Muscle of back (tissue), 11 donors: ENCODE results near the gene FUT7. TPM values are rescaled to one million over a fixed set of nuclear protein-coding genes. Genes with fewer than 3 reads are reported as not detected.

Source experiments
- DNase-seq, 3 donors: peaks; one replicate each; pipeline versions ENCODE4 v3.0.0 to v3.0.0-alpha.2; 2013
- polyA plus RNA-seq, 10 donors: library from polyadenylated mRNA; unstranded; fragments of 120-200 nt; gene quantifications; one replicate each; pipeline ENCODE4 v1.2.1, GENCODE V29; 2013; ENCODE audit not compliant: insufficient read length in 10 of 10

The FUT7 gene
- polyA plus RNA-seq, 10 donors: 0.10 to 0.48 (median 0.12) TPM; not detected in 6

DNA sequence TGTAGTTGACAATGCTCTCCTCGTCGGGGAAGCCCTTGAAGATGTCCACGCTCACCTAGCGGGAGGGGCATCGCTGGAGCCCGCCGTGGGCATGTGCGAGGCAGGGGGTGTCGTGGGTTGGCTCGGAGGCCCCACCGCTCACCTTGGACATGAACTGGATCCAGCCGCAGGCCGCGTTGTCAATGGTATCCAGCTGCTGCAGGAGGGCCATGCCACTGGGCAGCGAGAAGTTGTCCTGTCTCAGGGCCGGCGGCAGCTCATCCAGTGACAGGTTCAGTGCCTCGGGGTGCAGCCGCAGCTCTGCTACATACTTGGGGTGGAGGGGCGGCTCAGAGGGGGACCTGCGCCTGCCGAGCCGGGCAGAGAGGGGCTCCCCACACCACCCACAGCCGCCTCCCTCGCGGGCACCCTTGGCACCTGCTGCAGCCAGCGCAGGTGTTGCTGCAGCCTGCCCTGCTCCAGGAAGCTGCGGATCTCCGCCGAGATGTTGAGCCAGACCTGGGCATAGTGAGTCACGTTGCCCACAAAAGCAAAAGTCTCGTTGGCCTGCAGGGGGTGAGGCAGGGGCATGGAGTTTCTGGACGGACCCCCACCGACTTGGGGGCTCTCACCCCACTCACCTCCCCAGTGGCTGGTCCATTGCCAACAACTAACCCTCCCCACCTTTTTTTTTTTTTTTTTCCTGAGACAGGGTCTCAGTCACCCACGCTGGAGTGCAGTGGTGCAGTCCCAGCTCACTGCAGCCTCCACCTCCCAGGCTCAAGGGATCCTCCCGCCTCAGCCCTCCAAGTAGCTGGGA is 12.9 kb downstream of the FUT7 start:
- DNase-seq: no peak

DNA sequence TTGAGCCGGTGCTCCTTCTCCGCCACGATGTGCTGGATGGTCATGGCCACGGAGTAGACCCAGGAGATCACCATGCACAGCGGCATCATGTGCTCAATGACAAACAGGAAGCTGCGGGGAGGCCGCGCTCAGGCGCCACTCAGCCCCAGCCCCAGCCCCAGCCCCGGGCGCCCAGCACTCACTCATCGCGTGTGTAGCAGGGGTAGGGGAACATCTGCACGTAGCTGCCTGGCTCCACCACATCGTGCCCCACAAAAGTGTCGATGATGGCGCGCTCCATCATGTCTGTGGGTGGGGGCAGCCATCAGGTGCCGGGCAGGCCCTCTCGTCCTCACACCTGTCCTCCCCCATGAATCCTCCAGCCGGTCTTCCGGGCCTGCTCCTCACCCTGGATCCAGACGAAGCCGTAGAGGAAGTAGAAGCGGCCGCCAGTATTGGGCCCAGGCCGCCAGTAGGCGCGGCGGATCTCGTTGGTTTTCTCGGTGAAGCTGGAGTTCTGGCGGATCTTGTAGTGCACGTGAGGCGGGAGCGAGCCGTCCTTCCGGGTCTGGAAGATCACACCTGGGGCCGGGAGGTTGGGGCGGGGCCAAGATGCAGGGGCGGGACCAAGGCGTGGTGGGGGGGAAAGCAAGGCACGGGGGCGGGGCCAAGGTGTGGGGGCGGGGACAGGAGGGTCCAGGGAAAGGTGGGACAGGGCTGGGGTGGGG is 13.9 kb downstream of the FUT7 start:
- DNase-seq: no peak

DNA sequence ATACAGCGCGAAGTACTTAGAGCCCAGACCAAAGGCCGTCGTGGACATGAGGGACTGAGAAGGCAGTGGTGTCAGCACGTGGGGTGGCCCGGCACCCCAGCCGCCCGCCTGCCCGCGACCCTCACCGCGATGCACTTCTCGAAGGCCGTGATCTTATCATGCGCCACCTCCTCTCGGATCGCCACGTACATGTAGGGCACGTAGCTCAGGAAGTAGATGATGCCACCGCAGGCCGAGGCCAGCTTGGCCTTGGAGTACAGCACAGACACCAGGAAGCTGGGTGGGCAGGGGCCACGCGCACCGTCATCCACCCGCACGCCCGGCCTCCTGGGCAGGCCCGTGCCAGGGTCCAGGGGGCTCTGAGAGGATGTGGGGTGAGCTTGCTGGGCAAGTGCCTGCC is 14.8 kb downstream of the FUT7 start:
- no peak for DNase-seq

DNA sequence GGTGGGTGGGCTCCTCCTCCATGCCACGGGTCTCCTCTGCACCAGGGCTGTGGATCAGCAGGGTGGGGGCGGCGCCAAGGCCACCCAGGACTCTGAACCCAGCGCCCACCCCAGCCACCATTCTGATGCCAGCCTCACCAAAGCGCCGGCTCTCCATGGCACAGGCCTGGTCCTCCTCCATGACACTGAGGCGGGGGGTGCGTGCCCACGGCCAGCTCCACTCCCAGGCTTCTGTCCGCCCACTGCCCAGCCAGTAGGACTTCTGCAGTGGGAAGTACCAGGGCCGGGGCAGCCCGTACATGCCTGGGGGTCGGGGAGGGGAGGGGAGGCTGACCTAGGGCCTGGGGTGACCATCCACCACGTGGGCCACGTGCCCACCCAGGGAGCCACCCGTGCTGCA is 15.5 kb downstream of the FUT7 start:
- DNase-seq: no peak

DNA sequence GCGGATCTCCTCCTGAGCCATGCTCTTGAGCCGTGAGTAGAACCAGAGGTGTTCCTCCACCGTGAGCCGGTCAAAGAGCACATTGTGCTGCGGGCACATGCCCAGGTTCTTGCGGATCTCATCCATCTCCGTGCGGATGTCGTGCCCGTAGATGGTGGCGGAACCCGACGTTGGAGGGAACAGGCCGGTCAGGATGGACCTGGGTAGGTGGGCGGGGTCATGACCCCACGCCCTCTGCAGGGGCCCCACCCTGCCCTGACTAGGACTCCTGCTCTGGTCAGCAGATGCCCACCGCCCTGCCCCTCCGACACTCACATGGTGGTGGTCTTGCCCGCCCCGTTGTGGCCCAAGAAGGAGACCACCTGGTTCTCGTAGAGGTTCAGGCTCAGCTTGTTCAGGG is 15.9 kb downstream of the FUT7 start:
- no peak for DNase-seq

DNA sequence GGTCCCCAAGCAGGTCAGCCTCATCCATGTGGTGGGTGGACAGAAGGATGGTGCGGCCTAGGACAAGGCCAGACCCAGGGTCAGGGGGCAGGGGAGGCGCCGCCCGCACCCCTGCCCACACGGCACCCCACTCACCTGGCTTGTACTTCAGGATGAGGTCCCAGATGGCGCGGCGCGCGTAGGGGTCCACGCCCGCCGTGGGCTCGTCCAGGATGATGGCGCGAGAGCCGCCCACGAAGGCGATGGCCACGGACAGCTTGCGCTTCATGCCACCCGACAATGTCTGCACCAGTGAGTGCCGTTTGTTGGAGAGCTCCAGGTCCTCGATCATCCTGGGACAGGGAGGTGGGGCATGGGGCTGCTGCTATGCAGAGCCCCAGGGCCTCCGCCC is 16.4 kb downstream of the FUT7 start:
- DNase-seq: no peak

DNA sequence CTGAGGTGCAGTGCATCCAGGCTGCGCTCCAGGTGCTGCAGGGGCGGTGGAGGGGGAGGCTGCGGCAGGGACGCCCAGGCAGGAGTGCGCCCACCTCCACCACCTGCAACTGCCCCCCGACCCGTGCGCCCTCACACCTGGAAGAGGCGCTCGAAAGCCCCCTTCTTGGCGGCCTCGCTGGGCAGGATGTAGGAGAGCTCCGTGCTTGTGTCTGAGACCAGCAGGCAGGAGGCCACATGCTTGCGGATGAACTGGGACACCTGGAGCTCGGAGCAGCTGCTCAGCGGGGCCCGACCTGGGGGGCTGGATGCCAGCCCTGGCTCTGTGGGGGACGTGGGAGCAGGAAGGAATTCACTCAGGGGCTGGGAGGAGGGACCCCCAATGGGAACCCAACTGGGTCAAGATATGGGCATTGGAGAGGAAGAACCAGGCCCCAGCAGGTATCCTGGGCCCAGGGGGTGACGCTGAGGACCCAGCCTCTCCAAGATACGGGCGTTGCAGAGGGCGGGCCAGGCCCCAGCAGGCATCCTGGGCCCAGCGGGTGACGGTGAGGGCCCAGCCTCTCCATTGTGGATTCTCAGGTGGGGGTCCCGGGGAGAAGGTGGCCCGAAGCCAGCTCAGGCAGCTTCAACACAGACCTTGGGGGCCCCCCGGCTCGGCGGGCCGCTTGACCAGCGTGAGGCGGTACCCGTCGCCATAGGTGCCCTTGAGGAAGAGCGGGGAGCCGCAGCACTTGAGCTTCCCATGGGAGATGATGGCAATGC is 16.9 kb downstream of the FUT7 start:
- no peak for DNase-seq

DNA sequence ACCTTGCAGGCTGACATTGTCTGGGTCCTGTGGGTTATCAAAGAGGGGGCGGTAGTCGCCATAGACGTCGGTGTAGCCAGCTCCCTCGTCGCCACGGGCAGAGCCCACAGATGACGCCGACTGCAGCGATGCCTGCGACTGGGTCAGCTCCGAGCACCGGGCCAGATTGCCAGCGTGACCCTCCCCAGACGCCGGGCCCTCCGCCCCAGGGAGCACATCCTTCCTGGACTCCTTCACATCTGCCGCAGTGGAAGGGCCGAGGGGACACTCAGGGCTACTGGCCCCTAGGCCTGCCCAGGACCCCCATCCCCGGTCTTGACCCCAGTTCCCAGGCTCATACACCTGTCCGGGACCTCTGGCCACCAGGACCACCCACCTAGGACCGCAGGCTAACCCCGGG is 17.7 kb downstream of the FUT7 start:
- no peak for DNase-seq

DNA sequence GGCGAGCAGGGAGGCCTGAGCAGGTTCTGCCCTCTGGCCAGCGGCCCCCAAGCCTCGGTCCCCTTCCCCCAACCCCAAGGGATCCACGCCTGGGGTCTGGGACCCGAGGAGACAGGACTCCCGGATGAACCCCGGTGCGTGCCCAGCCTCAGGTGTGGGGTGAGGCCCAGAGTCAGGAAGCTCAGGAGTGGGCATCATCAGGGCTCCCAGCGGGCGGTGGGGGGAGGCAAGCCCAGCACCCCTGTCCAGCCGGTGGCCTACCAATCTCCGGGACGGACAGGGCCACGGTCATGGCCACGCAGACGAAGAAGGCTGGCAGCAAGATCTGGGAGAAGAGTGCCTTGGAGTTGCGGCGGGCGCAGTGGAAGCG is 18.3 kb downstream of the FUT7 start:
- DNase-seq: no peak

DNA sequence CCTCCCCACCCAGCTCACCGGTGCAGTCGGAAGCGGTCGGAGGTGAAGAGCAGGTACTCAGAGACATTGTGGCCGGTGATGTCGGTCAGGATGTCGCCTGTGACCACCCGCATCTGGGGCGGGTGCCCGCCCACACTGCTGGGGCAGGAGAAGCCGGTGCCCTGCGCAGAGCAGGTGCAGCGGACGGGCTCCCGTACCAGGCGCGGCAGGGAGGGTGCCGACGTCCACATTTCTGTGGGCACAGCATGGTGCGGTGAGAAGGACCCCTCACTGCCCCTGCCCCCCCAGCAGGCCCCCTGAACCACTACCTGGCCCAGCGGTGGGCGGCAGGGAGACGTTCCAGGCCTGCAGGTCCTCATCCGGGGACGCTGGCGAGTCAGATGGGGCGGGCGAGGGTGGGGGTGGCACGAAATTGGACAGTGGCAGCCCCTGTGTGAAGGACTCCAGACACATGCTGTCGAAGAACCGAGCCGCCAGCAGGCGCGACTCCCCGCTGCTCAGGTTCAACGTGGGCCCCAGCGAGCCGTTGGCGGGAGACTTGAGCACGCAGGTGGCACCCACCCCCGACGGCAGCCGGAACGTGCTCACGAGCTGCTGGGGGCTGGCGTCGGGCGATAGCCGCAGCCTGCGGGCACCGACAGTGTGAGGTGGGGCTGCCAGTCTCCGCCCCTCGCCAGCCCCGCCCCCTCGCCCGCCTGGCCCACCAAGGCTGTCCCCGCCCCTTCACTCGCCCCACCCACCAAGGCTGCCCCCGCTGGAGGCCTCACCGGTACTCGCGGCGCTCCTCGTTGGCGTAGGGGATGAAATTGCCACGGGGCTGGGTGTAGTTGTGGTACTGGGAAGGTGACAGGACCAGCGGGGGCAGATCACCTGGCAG is 19.0 kb downstream of the FUT7 start:
- no peak for DNase-seq

DNA sequence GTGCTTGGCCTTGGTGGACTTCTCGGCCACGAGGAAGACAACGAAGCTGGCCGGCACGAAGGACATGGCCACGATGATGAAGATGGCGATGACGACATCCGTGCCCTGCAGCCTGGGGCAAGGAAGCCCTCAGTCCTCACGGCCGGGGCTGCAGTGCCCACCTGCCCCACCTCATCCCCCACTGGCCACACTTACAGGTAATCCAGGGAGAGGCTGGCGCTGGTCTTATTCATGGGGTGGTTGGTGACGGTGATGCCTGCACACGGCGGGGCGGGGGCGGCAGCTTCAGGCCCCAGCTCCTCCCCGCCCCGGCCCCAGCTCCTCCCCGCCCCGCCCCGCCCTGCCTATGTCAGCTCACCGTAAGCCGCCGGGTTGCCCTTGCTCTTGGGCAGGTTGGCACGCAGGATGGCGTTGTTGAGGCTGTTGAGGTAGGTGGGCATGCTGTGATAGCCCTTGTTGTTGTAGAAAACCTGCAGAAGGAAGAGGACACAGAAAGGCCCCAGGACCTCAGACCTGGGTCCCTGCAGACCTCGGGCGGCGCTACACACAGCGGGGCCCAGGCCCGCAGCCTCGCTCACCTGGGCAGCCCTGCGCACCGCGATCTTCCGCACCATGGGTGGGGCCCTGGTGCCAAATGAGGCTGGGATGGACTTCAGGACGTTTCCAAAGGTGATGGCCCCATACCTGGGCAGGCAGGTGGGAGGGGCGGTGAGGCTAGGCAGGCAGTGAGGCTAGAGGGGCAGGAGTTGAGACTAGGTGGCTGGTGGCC is 19.8 kb downstream of the FUT7 start:
- no peak for DNase-seq

DNA sequence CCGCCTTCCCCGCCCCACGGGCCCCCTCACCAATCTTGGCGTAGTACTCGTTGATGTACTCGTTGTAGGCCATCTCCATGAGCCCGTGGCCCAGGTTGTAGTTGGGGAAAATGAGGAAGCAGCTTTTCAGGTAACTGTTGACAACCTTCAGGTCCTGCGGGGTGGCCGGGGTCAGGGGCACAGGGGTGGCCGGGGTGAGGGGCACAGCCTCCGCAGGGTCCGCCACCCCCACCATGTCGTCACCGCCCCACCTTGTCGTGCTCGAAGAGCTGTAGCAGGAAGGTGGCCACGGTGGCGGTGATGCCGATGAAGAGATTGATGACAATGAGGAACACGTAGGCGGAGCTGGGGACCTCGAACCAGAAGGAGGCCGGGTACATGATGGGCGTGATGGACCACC is 20.7 kb downstream of the FUT7 start:
- DNase-seq: no peak

DNA sequence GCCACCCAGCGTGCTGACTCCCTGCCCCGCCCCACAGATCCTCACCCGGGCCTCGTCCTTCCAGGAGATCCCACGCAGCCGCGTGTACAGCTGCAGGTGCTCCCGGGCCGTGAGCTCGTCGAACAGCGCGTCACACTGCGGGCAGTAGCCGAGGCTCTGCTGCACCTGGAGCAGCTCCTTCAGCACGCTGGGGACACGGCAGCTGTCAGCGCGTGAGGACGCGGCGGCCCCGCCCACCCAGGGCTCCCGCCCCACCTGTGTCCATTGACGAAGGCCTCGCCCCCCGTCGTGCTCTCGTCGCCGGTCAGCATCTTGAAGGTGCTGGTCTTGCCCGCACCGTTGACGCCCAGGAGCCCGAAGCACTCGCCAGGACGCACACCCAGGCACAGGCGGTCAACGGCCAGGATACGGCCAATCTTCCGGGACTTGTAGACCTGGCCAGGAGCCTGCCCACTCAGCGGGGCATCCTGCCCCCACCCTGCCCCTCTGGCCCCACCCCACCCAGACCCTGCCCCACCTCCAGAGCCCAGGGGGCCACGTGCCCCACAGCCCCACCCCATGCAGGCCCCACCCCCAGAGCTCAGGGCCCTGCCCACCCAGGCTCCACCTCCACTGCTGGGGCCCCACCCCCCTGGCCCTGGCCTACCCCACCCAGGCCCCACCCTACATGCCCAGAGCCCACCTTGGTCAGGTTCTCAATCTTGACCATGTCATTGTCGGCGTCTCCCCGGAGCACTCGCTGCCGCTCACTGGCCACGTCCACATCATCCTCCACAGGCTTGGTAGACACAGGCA is 21.8 kb downstream of the FUT7 start:
- no peak for DNase-seq

DNA sequence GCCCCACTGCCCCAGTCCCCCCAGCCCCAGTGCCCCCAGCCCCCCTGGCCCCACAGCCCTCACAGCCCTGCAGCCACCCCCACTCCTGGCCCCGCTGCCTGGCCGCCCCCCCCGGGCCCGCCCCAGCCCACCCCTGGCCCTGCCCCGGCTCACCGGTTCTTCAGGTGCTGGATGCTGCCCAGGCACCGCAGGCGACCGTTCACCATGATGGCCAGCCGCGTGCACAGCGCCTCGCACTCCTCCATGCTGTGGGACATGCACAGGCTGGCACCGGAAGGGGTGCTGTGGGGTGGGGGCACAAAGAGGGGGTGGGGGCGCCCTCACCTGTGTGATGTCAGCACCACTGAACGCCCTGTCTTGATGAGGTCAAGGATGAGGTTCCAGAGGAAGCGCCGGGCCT is 22.7 kb downstream of the FUT7 start:
- no peak for DNase-seq

DNA sequence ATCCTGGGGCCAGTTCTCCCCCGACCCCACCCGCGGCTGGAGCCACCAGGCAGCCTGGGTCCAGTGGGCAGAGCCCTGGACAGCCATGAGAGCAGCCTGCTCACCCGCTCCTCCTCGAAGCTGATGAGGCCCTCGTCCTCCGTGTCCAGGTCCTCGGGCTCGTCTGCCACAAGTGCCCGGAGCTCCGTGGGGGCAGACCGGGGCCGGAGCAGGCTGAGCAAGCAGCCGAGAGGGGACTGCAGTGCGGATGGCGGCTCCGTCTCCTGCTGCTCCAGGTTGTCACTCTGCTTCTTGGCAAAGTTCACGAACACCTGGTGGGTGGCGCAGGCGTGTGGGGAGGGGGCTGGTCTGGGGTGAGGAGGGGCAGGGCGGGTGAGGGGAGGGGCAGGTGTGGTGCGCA is 23.6 kb downstream of the FUT7 start:
- no peak for DNase-seq

DNA sequence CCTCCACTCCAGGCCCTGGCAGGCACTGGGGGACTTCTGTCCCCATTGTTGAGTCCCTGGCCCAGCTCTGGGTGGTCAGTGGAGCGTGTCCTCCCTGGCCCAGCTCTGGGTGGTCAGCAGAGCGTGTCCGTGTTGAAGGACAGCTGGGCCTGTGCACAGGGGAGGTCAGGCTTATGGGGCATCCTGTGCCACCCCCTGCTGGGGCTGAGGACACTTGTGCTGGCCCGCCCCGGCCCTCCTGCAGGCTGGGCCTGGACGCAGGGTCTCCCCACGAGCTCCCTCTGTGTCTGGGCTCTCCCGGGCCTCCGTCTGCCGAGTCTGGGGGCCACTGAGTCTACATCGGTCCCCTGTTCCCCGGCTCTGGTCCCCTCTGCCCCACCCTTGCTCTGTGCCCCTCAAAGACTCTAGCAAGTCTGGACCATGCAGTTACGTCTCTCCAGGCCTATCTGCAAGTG is 24.0 kb downstream of the FUT7 start:
- no peak for DNase-seq

DNA sequence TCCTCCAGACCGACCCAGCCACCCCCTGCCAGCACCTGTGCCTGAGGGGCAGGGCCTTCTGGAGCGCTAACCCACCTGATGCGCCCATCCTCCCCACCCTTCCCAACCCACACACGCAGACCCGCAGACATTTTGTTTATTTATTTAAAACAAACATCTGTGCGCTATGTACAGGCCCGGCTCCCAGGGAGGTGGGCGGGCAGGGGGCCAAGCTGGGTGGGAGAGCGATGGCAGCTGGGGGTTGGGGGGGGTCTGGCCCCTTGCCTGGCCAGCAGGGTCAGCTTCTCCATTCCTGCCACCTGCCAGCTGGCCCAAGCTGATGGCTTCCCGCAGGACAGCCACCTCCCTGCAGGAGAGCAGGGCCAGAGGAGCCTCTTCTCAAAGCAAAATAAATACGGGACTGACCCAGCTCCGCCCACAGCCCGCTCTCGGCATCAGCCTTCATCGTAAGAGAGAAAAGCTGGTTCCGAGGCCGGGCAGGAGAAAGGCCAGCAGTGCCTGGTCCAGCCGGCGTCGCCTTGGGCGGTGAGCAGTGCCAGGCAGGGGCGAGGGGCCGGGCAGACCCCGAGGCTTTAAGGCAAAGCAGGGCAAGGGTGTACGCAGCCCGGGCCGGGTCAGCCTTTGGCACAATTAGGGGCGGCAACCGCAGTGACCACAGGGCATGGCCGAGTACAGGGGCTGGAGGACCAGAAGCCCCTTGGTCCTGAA is 24.6 kb downstream of the FUT7 start:
- peak in 1 of 3 donors; percentile 62 for DNase-seq

DNA sequence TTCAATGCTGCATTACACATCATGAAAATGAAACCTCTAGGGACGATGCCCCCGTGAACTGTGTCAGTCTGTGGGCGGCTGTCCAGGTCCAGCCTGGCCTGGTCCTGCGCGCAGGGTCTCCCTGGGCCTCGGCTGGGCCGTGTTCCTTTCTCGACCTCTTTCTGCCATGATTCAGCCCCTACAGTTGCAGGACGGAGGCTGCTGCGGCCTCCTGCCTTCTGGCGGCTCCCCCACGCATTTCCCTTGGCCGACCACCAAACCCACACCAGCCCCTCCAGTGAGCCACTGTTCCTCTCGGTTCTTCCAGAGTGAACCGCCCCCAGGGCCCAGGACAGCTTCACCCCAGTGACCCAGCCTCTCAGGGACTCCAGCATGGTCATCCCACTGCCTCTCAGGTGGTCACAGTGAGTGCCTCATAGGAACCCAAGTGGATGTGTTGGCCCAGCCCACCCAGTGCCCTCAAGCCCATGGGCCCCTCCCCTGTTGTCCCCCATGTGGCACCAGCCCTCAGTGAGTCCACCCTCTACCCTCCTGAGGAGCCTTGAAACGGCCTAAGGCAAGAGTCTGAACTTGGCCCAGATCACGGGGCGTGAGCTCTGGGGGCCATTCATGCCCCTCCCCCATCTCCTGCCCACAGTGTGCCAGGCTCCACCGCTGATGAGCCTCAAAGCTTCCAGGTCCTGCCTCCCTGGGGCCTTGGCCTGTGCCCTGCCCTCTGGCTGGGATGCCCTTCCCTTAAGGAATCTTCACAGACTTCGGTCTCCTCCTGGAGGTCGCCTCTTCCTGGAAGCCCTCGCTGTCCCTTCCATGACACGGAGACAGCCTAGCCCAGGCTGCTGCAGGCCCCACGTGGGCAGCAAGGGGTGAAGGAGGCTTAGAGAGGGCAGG is 25.5 kb downstream of the FUT7 start:
- no peak for DNase-seq
